D341Med (cell line): ENCODE measurements around the gene SORCS1.
"Not testable (repeated sequence)": the region's sequence is repeated elsewhere in the genome, so short reads cannot be mapped to it uniquely, and the experiment has no call there.

ENCODE experiments used
- DNase-seq: peaks from one replicate; pipeline ENCODE4 v3.0.0; 2012; ENCODE audit warnings: low spot score

The SORCS1 gene

DNA sequence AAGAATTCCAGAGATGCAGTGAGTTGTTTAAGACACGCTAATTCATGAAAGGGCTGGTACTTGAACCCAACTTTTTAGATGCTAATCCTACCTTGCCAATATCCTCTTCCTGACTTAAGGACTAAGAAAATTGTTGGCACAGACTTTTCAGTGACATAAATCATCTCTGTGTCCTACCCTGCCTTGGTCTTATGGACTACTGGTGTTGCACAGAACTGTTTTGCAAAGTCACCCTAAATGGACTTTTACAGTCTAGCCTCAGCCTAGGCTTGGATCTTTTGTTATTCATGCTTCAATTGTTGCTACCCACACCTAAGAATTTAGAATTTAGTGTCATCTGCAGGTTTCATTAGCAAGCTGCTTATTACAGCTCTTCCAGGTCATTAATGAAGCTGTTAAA is 112.7 kb downstream of the SORCS1 start:
- no peak for DNase-seq

GRCh38 chr10:107043461-107043860 is 121.0 kb downstream of the SORCS1 start:
- no peak for DNase-seq

- DNase-seq: no peak
Observed at GRCh38 chr10:107037192-107038122, 127.0 kb downstream of the SORCS1 start.

GRCh38 chr10:107033799-107034422 is 130.6 kb downstream of the SORCS1 start:
- no peak for DNase-seq

DNA sequence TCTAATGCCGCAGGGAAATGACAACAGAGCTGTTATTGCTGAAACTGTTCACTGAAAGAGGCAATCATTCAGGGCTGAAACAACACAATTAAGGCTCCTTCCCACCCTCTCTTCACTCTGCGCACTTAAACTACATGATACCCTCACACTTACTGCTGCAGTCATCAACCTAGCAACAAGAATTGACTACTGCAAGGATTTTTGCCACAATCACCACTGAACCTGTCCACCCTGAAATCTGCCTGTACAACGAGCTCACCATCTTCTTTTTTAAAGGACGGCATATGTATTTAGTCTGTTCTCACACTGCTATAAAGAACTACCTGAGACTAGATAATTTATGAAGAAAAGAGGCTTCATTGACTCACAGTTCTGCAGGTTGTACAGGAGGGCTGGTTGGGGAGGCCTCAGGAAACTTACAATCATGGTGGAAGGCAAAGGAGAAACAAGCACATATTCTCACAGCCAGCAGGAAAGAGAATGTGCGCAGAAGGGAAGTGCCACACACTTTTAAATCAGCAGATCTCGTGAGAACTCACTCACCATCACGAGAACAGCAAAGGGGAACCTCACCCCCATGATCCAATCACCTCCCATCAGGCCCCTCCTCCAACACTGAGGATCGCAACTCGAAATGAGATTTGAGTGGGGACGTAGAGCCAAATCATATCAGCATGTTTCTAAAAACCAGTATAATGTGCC is 131.7 kb downstream of the SORCS1 start:
- no peak for DNase-seq

DNA sequence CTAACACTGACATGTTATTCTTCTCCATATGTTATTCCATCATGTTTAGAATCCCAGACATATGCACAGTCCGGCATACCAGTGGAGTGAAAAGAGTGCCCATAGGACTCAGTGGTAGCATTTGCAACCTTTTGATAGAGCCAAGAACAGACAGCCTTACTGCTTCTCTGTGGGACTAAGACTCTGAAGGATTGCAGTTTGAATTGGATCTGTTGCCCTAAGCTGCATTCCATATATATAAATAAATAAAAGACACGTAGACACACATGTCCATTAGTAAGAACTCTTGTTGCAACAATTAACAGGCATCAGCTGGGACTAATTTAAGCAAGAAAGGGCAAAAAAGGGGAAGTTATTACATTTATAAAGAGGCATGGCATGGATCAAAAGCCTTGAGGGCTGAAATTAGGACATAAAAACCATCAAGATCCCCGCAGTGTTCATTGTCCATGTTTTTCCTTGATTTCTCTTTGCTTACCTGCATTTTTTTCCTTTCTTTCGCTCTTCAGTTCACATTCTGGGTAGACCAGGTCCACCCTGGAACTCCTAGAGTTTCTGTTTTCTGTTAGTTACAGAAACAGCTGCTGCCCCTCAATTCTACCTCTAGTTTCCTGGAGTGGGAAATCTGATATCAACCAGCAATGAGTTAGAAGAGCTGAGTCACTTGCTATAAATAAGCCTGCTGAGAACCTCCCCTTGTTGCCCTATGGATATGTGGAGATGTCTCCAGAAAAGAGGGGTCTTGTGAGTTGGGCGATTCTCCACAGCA is 132.4 kb downstream of the SORCS1 start:
- no peak for DNase-seq

GRCh38 chr10:107028236-107028635 is 136.3 kb downstream of the SORCS1 start:
- DNase-seq: no peak

GRCh38 chr10:107025676-107026075 is 138.8 kb downstream of the SORCS1 start:
- DNase-seq: no peak

DNA sequence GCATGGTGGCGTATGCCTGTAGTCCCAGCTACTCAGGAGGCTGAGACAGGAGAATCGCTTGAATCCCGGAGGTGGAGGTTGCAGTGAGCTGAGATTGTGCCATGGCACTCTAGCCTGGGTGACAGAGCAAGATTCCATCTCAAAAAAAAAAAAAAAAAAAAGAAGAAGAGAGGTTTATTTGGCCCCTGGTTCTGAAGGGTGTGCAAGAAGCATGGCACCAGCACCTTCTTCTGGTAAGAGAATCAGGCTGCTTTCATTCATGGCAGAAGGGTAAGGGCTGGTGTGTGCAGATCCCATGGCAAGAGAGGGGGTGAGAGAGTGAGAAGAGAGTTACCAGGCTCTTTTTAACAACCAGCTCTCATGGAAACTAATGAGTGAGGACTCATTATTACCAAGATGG is 140.5 kb downstream of the SORCS1 start:
- DNase-seq: not testable (repeated sequence)

DNA sequence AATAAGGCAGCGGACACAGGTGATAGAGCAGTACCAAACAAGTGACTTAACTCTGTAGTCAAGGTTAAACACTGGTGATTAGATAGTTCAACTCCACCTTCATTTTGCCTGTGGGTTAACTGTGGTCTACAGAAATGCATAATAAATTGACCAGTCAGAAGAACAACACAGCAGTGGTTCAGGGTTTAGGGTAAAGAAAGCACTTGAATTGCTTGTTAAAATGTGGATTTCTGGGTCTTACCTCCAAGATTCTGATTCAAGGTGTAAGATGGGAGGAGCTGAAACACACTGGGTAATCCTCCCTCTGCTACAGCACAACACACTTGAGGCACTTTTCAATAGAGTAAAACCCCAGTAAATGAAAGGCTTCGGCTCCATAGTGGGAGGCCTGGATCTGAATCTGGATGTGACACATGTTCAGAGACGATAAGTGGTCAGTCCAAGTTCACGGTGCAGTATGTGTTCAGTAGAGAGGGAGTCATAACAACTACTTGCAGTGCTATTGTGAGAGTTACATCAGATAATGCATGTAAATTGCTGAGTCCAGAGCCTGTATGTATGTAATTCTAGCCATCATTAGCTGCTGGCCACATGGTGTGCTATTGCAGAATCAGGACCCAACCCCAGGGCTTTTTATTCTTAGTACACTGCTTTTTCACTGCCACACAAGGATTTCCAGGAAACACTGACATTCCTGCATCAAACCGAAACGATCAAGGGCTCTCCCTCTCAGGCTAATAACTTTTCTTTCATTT is 141.7 kb downstream of the SORCS1 start:
- DNase-seq: no peak

DNA sequence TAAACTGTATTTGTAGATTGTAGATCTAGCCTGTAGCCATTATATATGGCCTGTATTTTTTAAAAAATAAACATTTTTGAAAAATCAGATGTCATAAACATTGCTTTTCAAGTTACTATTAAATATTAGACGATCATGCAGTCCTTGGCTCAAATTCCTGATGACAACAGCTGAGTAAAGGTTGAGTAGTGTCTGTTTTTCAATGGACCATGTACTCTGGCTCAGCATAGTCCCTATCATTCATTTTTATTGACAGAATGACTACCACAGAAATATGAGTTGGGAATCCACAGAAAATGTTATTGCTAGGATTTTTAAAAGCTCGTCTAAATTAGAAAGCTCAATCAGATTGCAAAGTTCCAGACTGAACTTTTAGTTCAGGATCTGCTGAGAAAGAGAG is 145.4 kb downstream of the SORCS1 start:
- DNase-seq: no peak

DNA sequence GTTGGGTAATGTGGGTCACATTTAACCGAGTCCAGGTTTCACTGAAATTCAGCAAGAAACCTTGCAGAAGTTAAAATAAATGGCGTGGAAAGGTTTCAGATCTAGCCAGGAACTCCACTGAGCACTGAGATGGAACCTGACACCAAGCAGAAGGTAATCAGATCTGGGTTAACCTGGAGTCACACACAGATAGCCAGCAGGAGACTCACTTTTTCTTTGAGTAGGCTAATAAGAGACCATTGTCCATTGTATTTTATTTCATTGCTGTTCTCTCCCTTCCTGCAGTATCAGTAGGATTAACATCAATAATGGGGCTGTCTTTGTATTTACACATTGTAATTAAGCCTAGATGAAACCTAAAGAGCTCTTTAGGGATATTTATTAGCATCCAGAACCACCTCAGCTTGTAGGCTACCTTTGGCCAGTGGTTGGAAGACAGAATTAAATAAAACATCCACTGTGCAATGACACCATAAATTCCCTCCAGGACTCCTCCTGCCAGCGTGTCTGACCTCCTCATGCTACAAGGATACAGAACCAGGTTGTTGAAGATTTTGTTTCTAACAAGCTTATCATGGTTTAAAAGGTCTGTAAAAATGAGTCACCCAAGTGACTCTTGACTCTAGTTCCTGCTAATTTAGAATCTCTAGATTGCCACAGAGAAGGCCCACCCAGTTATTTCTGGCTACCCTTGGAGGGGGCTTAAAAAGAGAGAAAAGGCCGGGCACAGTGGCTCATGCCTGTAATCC is 151.1 kb downstream of the SORCS1 start:
- no peak for DNase-seq

DNA sequence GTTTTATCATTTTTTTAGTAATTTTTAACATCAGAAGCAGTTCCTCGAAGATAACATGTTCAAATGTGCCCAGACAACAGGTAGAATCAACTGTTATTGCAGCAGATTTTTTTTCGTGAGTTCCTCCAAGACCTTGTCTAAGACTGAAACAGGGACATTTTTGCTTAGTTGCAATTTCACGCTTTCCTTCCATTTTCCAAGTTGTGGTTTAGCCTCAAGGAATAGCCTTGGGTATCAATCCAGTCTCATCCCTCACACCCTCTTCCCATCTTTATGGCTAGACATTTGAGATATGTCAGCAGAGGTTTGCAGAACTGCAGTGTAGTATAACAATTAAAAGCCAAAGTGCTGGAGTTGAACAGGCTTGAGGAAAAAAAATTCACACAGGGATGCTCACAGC is 152.5 kb downstream of the SORCS1 start:
- no peak for DNase-seq

DNA sequence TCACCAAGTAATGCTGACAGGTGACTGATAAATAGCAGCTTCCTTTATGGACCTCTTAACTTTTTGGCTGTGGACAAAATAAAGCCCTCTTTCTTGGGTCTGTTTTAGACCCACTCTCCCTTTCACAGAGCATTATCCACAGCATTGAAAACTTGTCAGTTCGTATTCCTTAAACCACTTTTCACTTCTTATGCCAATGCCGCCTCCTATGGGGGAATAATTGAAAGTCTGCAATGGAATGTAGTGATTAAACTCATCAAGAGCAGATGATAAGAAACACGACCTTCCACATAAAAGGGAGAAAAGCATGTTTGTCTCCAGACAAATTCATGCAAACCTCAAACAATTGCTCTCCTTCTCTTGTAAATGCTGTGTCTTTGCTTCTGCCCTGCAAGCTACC is 153.4 kb downstream of the SORCS1 start:
- no peak for DNase-seq

DNA sequence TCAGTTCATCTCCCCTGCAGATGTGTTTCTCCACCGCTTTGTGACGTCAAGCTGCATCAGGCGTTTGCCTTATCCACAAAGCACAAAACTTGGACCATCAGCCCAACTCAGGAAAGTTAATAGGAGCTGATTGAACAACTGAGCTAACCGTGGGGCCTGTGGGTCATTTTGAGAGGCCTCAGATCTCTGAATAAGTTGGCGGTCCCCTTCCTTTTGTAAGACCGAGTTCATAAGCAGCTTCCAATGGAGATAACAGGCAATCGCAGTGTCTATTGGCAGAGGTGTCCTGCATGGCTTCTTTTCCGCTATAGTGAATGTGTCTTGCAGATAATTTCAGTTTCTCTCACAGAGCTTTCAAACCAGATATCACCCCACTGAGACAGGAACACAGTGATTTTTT is 154.0 kb downstream of the SORCS1 start:
- no peak for DNase-seq

DNA sequence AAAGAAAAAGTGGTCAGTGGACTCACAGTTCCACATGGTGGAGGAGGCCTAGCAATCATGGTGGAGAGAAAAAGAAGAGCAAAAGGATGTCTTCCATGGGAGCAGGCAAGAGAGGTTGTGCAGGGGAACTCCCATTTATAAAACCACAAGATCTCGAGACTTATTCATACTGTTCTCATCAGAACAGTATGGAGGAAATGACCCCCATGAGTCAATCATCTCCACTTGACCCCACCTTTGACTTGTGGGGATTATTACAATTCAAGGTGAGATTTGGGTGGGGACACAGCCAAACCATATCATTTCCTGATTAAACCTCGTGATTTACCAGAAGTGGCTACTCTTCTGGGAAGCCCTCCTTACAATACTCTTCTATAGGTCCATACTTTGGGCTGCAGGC is 160.1 kb downstream of the SORCS1 start:
- no peak for DNase-seq

DNA sequence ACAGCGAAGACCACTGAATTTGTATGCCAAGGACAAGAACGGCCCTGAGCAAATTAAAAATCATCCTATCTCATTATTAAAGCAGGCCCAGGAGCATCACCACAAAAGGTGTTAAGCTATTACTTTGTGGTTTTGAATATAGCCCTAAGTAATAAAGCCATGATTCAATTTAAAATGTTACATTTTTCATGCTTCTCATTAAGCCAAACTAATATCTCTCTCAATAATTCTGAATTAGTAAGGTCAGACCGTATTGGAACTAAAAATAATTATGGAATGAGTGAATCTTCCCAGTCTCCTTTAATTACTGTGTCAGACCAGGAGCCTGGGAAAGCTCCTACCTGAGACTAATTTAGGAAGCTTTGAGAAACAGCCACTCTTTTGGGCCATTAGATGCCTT is 162.4 kb downstream of the SORCS1 start:
- no peak for DNase-seq

GRCh38 chr10:106999118-106999707 is 165.3 kb downstream of the SORCS1 start:
- no peak for DNase-seq

GRCh38 chr10:106997721-106998120 is 166.8 kb downstream of the SORCS1 start:
- no peak for DNase-seq

- DNase-seq: no peak
Observed at GRCh38 chr10:106996510-106996909, 168.0 kb downstream of the SORCS1 start.
